ENCODE measurements around the gene RBKS. TPM values are rescaled to one million over a fixed set of nuclear protein-coding genes. Genes with fewer than 3 reads are reported as not detected.

Gene RBKS
- total and polyA plus RNA-seq, 5 donors from 2014 or later: 3.7 to 25.3 (median 4.0) TPM

GRCh38 chr2:27903649-27904404 is 13.6 kb upstream of the RBKS start:
- peaks cover 44% of the 10 kb centered on the region for H3K36me3 Mint-ChIP-seq
- H3K9me3 Mint-ChIP-seq: peaks cover 0 to 3% (median 0%) of the 10 kb centered on the region in 7 donors
- no peak overlapping the region for H3K27ac ChIP-seq (ENCODE audit: insufficient read depth, low read length, poor library complexity, severe bottlenecking)
- peaks cover 10% of the 10 kb centered on the region for H3K36me3 ChIP-seq (ENCODE audit: control insufficient read depth, insufficient read depth, low read length)
- H3K4me3 Mint-ChIP-seq: no peak overlapping the region
- ATAC-seq (ENCODE audit: low read depth in 2 of 2): no peak
- no peaks in the 10 kb centered on the region for H3K27me3 ChIP-seq (ENCODE audit: control insufficient read depth, insufficient read depth, low read length)
- no peak overlapping the region for H3K4me3 ChIP-seq (ENCODE audit: low read depth, low read length)
- peaks cover 6% of the 10 kb centered on the region for H3K4me1 ChIP-seq (ENCODE audit: control insufficient read depth, insufficient read depth, low read length, poor library complexity, severe bottlenecking)
- no peaks in the 10 kb centered on the region for H3K9me3 ChIP-seq (ENCODE audit: control insufficient read depth in 2 of 2, low read length in 2 of 2)
- no peak for DNase-seq
- peaks cover 16 to 60% (median 42%) of the 10 kb centered on the region in 4 donors for H3K4me1 Mint-ChIP-seq
- no peaks in the 10 kb centered on the region for H3K27me3 Mint-ChIP-seq
- H3K27ac Mint-ChIP-seq: peak overlapping the region in 2 of 3 donors; percentile 42 to 52

- DNase-seq (no peak), ATAC-seq (ENCODE audit: low read depth in 2 of 2) (no peak)
- Histone ChIP-seq H3K9me3 (ENCODE audit: control insufficient read depth in 2 of 2, low read length in 2 of 2) (no peaks in the 10 kb centered on the region), H3K36me3 (ENCODE audit: control insufficient read depth, insufficient read depth, low read length) (peaks cover 10% of the 10 kb centered on the region), H3K27ac (ENCODE audit: insufficient read depth, low read length, poor library complexity, severe bottlenecking) (no peak overlapping the region), H3K27me3 (ENCODE audit: control insufficient read depth, insufficient read depth, low read length) (no peaks in the 10 kb centered on the region), H3K4me1 (ENCODE audit: control insufficient read depth, insufficient read depth, low read length, poor library complexity, severe bottlenecking) (peaks cover 6% of the 10 kb centered on the region), H3K4me3 (ENCODE audit: low read depth, low read length) (no peak overlapping the region)
- H3K4me3 Mint-ChIP-seq: no peak overlapping the region
- no peaks in the 10 kb centered on the region for H3K27me3 Mint-ChIP-seq
- H3K4me1 Mint-ChIP-seq: peaks cover 19 to 62% (median 40%) of the 10 kb centered on the region in 4 donors
- peak overlapping the region in 1 of 3 donors; percentile 33 for H3K27ac Mint-ChIP-seq
- H3K9me3 Mint-ChIP-seq: peaks cover 0 to 3% (median 0%) of the 10 kb centered on the region in 7 donors
- H3K36me3 Mint-ChIP-seq: peaks cover 47% of the 10 kb centered on the region
These were observed 12.8 kb upstream of the RBKS start for GRCh38 chr2:27903018-27903417.

- peaks cover 12% of the 10 kb centered on the region for H3K36me3 ChIP-seq (ENCODE audit: control insufficient read depth, insufficient read depth, low read length)
- Mint-ChIP-seq H3K9me3 (no peaks in the 10 kb centered on the region), H3K4me1 (peaks cover 22 to 67% (median 45%) of the 10 kb centered on the region in 4 donors), H3K36me3 (peaks cover 48% of the 10 kb centered on the region), H3K27ac (no peak overlapping the region), H3K4me3 (no peak overlapping the region), H3K27me3 (no peaks in the 10 kb centered on the region)
- H3K27ac ChIP-seq (ENCODE audit: insufficient read depth, low read length, poor library complexity, severe bottlenecking): no peak overlapping the region
- DNase-seq (peak in 1 of 3 donors; percentile 23), ATAC-seq (ENCODE audit: low read depth in 2 of 2) (no peak)
- H3K4me3 ChIP-seq (ENCODE audit: low read depth, low read length): no peak overlapping the region
- no peaks in the 10 kb centered on the region for H3K9me3 ChIP-seq (ENCODE audit: control insufficient read depth in 2 of 2, low read length in 2 of 2)
- H3K4me1 ChIP-seq (ENCODE audit: control insufficient read depth, insufficient read depth, low read length, poor library complexity, severe bottlenecking): peaks cover 6% of the 10 kb centered on the region
- H3K27me3 ChIP-seq (ENCODE audit: control insufficient read depth, insufficient read depth, low read length): no peaks in the 10 kb centered on the region
These were observed 11.9 kb upstream of the RBKS start for GRCh38 chr2:27902098-27902497.

GRCh38 chr2:27901234-27901633 is 11.0 kb upstream of the RBKS start:
- no peaks in the 10 kb centered on the region for H3K9me3 Mint-ChIP-seq
- peak overlapping the region in 1 of 3 donors; percentile 18 for H3K27ac Mint-ChIP-seq
- peaks cover 6% of the 10 kb centered on the region for H3K4me1 ChIP-seq (ENCODE audit: control insufficient read depth, insufficient read depth, low read length, poor library complexity, severe bottlenecking)
- H3K4me1 Mint-ChIP-seq: peaks cover 15 to 65% (median 43%) of the 10 kb centered on the region in 4 donors
- no peaks in the 10 kb centered on the region for H3K27me3 Mint-ChIP-seq
- peak in 1 of 3 donors; percentile 19 for DNase-seq
- no peak overlapping the region for H3K4me3 ChIP-seq (ENCODE audit: low read depth, low read length)
- peaks cover 19% of the 10 kb centered on the region for H3K36me3 ChIP-seq (ENCODE audit: control insufficient read depth, insufficient read depth, low read length)
- no peaks in the 10 kb centered on the region for H3K27me3 ChIP-seq (ENCODE audit: control insufficient read depth, insufficient read depth, low read length)
- peaks cover 48% of the 10 kb centered on the region for H3K36me3 Mint-ChIP-seq
- H3K9me3 ChIP-seq (ENCODE audit: control insufficient read depth in 2 of 2, low read length in 2 of 2): no peaks in the 10 kb centered on the region
- no peak overlapping the region for H3K27ac ChIP-seq (ENCODE audit: insufficient read depth, low read length, poor library complexity, severe bottlenecking)
- no peak for ATAC-seq (ENCODE audit: low read depth in 2 of 2)
- no peak overlapping the region for H3K4me3 Mint-ChIP-seq

- Mint-ChIP-seq H3K9me3 (no peaks in the 10 kb centered on the region), H3K4me3 (no peak overlapping the region), H3K4me1 (peaks cover 17 to 71% (median 52%) of the 10 kb centered on the region in 4 donors), H3K36me3 (peaks cover 49% of the 10 kb centered on the region), H3K27ac (peak overlapping the region; percentile 33 to 83 (median 77)), H3K27me3 (no peaks in the 10 kb centered on the region)
- Histone ChIP-seq H3K27ac (ENCODE audit: insufficient read depth, low read length, poor library complexity, severe bottlenecking) (no peak overlapping the region), H3K4me1 (ENCODE audit: control insufficient read depth, insufficient read depth, low read length, poor library complexity, severe bottlenecking) (peaks cover 13% of the 10 kb centered on the region), H3K4me3 (ENCODE audit: low read depth, low read length) (no peak overlapping the region), H3K27me3 (ENCODE audit: control insufficient read depth, insufficient read depth, low read length) (no peaks in the 10 kb centered on the region), H3K36me3 (ENCODE audit: control insufficient read depth, insufficient read depth, low read length) (peaks cover 23% of the 10 kb centered on the region), H3K9me3 (ENCODE audit: control insufficient read depth in 2 of 2, low read length in 2 of 2) (no peaks in the 10 kb centered on the region)
- DNase-seq (no peak), ATAC-seq (ENCODE audit: low read depth in 2 of 2) (no peak)
These were observed 7.5 kb upstream of the RBKS start for GRCh38 chr2:27897717-27898116.

- peak in 2 of 3 donors; percentile 31 to 55 for DNase-seq
- H3K4me3 ChIP-seq (ENCODE audit: low read depth, low read length): peak overlapping the region; percentile 87
- peaks cover 13% of the 10 kb centered on the region for H3K36me3 ChIP-seq (ENCODE audit: control insufficient read depth, insufficient read depth, low read length)
- Mint-ChIP-seq H3K27me3 (peaks cover 11% of the 10 kb centered on the region), H3K4me3 (peak overlapping the region in 3 of 4 donors; percentile 26 to 96 (median 38)), H3K9me3 (peaks cover 0 to 3% (median 0%) of the 10 kb centered on the region in 7 donors), H3K27ac (peak overlapping the region in 2 of 3 donors; percentile 81 to 100), H3K36me3 (peaks cover 35% of the 10 kb centered on the region), H3K4me1 (peaks cover 25 to 72% (median 59%) of the 10 kb centered on the region in 4 donors)
- ATAC-seq (ENCODE audit: low read depth in 2 of 2): no peak
- H3K27me3 ChIP-seq (ENCODE audit: control insufficient read depth, insufficient read depth, low read length): no peaks in the 10 kb centered on the region
- H3K27ac ChIP-seq (ENCODE audit: insufficient read depth, low read length, poor library complexity, severe bottlenecking): peak overlapping the region; percentile 99
- H3K4me1 ChIP-seq (ENCODE audit: control insufficient read depth, insufficient read depth, low read length, poor library complexity, severe bottlenecking): peaks cover 29% of the 10 kb centered on the region
- no peaks in the 10 kb centered on the region for H3K9me3 ChIP-seq (ENCODE audit: control insufficient read depth in 2 of 2, low read length in 2 of 2)
These were observed 2.8 kb upstream of the RBKS start for GRCh38 chr2:27893006-27893405.

GRCh38 chr2:27891673-27892105 is 1.5 kb upstream of the RBKS start:
- Mint-ChIP-seq H3K4me3 (peak overlapping the region; percentile 94 to 98 (median 97)), H3K9me3 (peaks cover 0 to 3% (median 0%) of the 10 kb centered on the region in 7 donors), H3K27me3 (peaks cover 11% of the 10 kb centered on the region), H3K4me1 (peaks cover 21 to 59% (median 47%) of the 10 kb centered on the region in 4 donors), H3K27ac (peak overlapping the region; percentile 100), H3K36me3 (peaks cover 25% of the 10 kb centered on the region)
- Histone ChIP-seq H3K27me3 (ENCODE audit: control insufficient read depth, insufficient read depth, low read length) (no peaks in the 10 kb centered on the region), H3K9me3 (ENCODE audit: control insufficient read depth in 2 of 2, low read length in 2 of 2) (no peaks in the 10 kb centered on the region), H3K4me3 (ENCODE audit: low read depth, low read length) (peak overlapping the region; percentile 87), H3K36me3 (ENCODE audit: control insufficient read depth, insufficient read depth, low read length) (peaks cover 6% of the 10 kb centered on the region), H3K27ac (ENCODE audit: insufficient read depth, low read length, poor library complexity, severe bottlenecking) (peak overlapping the region; percentile 99), H3K4me1 (ENCODE audit: control insufficient read depth, insufficient read depth, low read length, poor library complexity, severe bottlenecking) (peaks cover 29% of the 10 kb centered on the region)
- DNase-seq (no peak), ATAC-seq (ENCODE audit: low read depth in 2 of 2) (no peak)

All from CD4-positive, CD25-positive, alpha-beta regulatory T cell (primary cell).